H9 (cell line): ENCODE results near the gene PPP1R27. TPM values are rescaled to one million over a fixed set of nuclear protein-coding genes. Genes with fewer than 3 reads are reported as not detected.

Experiments used
- DNase-seq: peaks from one replicate; pipeline ENCODE4 v3.0.0-alpha.2; 2017
- H2AFZ ChIP-seq: one replicate; pipeline ENCODE4 v1.6.1; 2013; ENCODE audit warnings: mild to moderate bottlenecking, low read length, control low read depth, moderate library complexity
- H2AK5ac ChIP-seq: 2 replicates; pipeline ENCODE4 v1.6.1; 2013; ENCODE audit warnings: low read length, control low read depth, mixed read lengths; ENCODE audit not compliant: insufficient read length
- H2BK120ac ChIP-seq: one replicate; pipeline ENCODE4 v1.6.1; 2013; ENCODE audit warnings: low read depth, mild to moderate bottlenecking, low read length, control low read depth, inconsistent platforms; ENCODE audit not compliant: poor library complexity, severe bottlenecking
- H2BK12ac ChIP-seq: 2 replicates; pipeline ENCODE4 v1.6.1; 2013; ENCODE audit warnings: low read length, control low read depth, mixed read lengths, low read depth; ENCODE audit not compliant: insufficient read length
- H2BK15ac ChIP-seq: 2 replicates; pipeline ENCODE4 v1.6.1; 2013; ENCODE audit warnings: low read depth, low read length, control low read depth
- H2BK20ac ChIP-seq: one replicate; pipeline ENCODE4 v1.6.1; 2013; ENCODE audit warnings: low read depth, mild to moderate bottlenecking, low read length, control low read depth, inconsistent platforms; ENCODE audit not compliant: poor library complexity, severe bottlenecking
- H2BK5ac ChIP-seq: 2 replicates; pipeline ENCODE4 v1.6.1; 2013; ENCODE audit warnings: low read length, control low read depth, mixed read lengths; ENCODE audit not compliant: insufficient read length
- H3K14ac ChIP-seq: 2 replicates; pipeline ENCODE4 v1.6.1; 2013; ENCODE audit warnings: low read length, control low read depth; ENCODE audit not compliant: insufficient read depth
- H3K18ac ChIP-seq: 2 replicates; pipeline ENCODE4 v1.6.1; 2013; ENCODE audit warnings: low read depth, mild to moderate bottlenecking, mixed read lengths, low read length, control low read depth; ENCODE audit not compliant: insufficient read length
- H3K23ac ChIP-seq: 2 replicates; pipeline ENCODE4 v1.6.1; 2013; ENCODE audit warnings: low read length, control low read depth, mixed read lengths, low read depth; ENCODE audit not compliant: insufficient read length
- H3K23me2 ChIP-seq: 2 replicates; pipeline ENCODE4 v1.6.1; 2013; ENCODE audit warnings: low read depth, mild to moderate bottlenecking, mixed read lengths, low read length, control low read depth; ENCODE audit not compliant: insufficient read length, poor library complexity, severe bottlenecking
- H3K27ac ChIP-seq: 2 replicates; pipeline ENCODE4 v1.5.1; 2013; ENCODE audit warnings: low read length, control low read depth, mixed read lengths, low read depth; ENCODE audit not compliant: insufficient read length
- H3K27me3 ChIP-seq: 2 replicates; pipeline ENCODE4 v1.6.1; 2013; ENCODE audit warnings: low read length, control low read depth, inconsistent platforms; ENCODE audit not compliant: insufficient read depth
- H3K4ac ChIP-seq: 2 replicates; pipeline ENCODE4 v1.6.1; 2013; ENCODE audit warnings: low read depth, mild to moderate bottlenecking, control low read depth, inconsistent platforms, low read length, moderate library complexity
- H3K4me1 ChIP-seq: 2 replicates; pipeline ENCODE4 v1.6.1; 2013; ENCODE audit warnings: low read length, control low read depth, inconsistent platforms; ENCODE audit not compliant: insufficient read depth
- H3K4me2 ChIP-seq: 2 replicates; pipeline ENCODE4 v1.6.1; 2013; ENCODE audit warnings: low read length, control low read depth, mixed read lengths; ENCODE audit not compliant: insufficient read length, insufficient read depth
- H3K56ac ChIP-seq: 2 replicates; pipeline ENCODE4 v1.6.1; 2013; ENCODE audit warnings: low read depth, mild to moderate bottlenecking, mixed read lengths, low read length, control low read depth; ENCODE audit not compliant: insufficient read length
- H3K79me1 ChIP-seq: 2 replicates; pipeline ENCODE4 v1.6.1; 2013; ENCODE audit warnings: low read depth, mild to moderate bottlenecking, moderate library complexity, low read length, control low read depth, inconsistent platforms; ENCODE audit not compliant: insufficient read depth, poor library complexity, severe bottlenecking
- H3K79me2 ChIP-seq: 2 replicates; pipeline ENCODE4 v1.6.1; 2013; ENCODE audit warnings: low read length, control low read depth, inconsistent platforms; ENCODE audit not compliant: insufficient read depth
- H3K9ac ChIP-seq: 2 replicates; pipeline ENCODE4 v1.6.1; 2013; ENCODE audit warnings: low read length, control low read depth, mixed read lengths; ENCODE audit not compliant: insufficient read length; ENCODE audit errors: extremely low read depth
- H3K9me3 ChIP-seq: one replicate; pipeline ENCODE4 v1.6.1; 2013; ENCODE audit warnings: low read depth, low read length, inconsistent platforms; ENCODE audit not compliant: control insufficient read depth
- H3T11ph ChIP-seq: one replicate; pipeline ENCODE4 v1.6.1; 2013; ENCODE audit warnings: mild to moderate bottlenecking, low read length, control low read depth, inconsistent platforms
- H4K20me1 ChIP-seq: one replicate; pipeline ENCODE4 v1.6.1; 2013; ENCODE audit not compliant: control insufficient read depth, insufficient read length, insufficient read depth
- H4K5ac ChIP-seq: 2 replicates; pipeline ENCODE4 v1.6.1; 2013; ENCODE audit warnings: low read depth, mild to moderate bottlenecking, mixed read lengths, low read length, control low read depth; ENCODE audit not compliant: insufficient read length
- H4K8ac ChIP-seq: replicated peaks from 2 replicates; pipeline ENCODE4 v1.6.1; 2013; ENCODE audit warnings: low read length, control low read depth, mixed read lengths, low read depth; ENCODE audit not compliant: insufficient read length
- H4K91ac ChIP-seq: 2 replicates; pipeline ENCODE4 v1.6.1; 2013; ENCODE audit warnings: low read depth, mild to moderate bottlenecking, moderate library complexity, mixed read lengths, low read length, control low read depth; ENCODE audit not compliant: insufficient read length
- H3K27ac Mint-ChIP-seq, 3 experiments: 2 replicates in 2 of 3; 3 replicates in 1 of 3; pipeline ENCODE4 v1.8.0; 2020 to 2021; ENCODE audit warnings: mixed read lengths in 3 of 3, mild to moderate bottlenecking in 1 of 3, moderate library complexity in 1 of 3
- H3K27me3 Mint-ChIP-seq: 2 replicates; pipeline ENCODE4 v1.8.0; 2021; ENCODE audit warnings: low read depth, mild to moderate bottlenecking, moderate library complexity, mixed read lengths
- H3K36me3 Mint-ChIP-seq, 3 experiments: 2 replicates in 2 of 3; 3 replicates in 1 of 3; pipeline ENCODE4 v1.8.0; 2020 to 2021; ENCODE audit warnings: low read depth in 3 of 3, mixed read lengths in 3 of 3; ENCODE audit not compliant: insufficient read depth in 1 of 3
- H3K4me1 Mint-ChIP-seq, 2 experiments: 2 replicates each; pipeline ENCODE4 v1.8.0; 2020; ENCODE audit warnings: mixed read lengths in 2 of 2
- H3K4me3 Mint-ChIP-seq, 2 experiments: 2 replicates in 1 of 2; 3 replicates in 1 of 2; pipeline ENCODE4 v1.8.0; 2020 to 2021; ENCODE audit warnings: mild to moderate bottlenecking in 2 of 2, mixed read lengths in 2 of 2, moderate library complexity in 1 of 2
- H3K9me3 Mint-ChIP-seq, 2 experiments: 2 replicates in 1 of 2; 3 replicates in 1 of 2; pipeline ENCODE4 v1.8.0; 2020; ENCODE audit warnings: mild to moderate bottlenecking in 2 of 2, mixed read lengths in 2 of 2, moderate library complexity in 1 of 2
- CTCF ChIP-seq: fragments of 200-600 bp; sonication (generic); conservative IDR thresholded peaks from 3 replicates; pipeline ENCODE4 v1.8.0; 2021; ENCODE audit warnings: antibody characterized with exemption, mild to moderate bottlenecking
- WGBS: extraction: QIAGEN DNeasy Blood & Tissue Kit; methylation state at CpG from one replicate; pipeline ENCODE4 v1.1.7; 2013; ENCODE audit warnings: missing lambda C conversion rate, low lambda C conversion rate, mixed read lengths; ENCODE audit not compliant: insufficient read length; ENCODE audit errors: extremely low coverage; 5-methylcytosine and 5-hydroxymethylcytosine counted together
- total RNA-seq: library from RNA; stranded (reverse); gene quantifications from 2 replicates; pipeline ENCODE4 v1.2.1, GENCODE V29; 2021

PPP1R27 gene
- total RNA-seq, 1 experiment from 2014 or later = 0.22 TPM

GRCh38 chr17:81829858-81830257 lies 5.0 kb downstream of the PPP1R27 start:
- H3K23ac ChIP-seq = no peak overlapping the region
- H3K4ac ChIP-seq = no peak overlapping the region
- no peak overlapping the region for H2AK5ac ChIP-seq
- no peak overlapping the region for H3K18ac ChIP-seq
- no peaks in the 10 kb centered on the region for H3K27me3 ChIP-seq
- H3K79me2 ChIP-seq = peaks cover 6% of the 10 kb centered on the region; the same call in 1 of the 2 replicates
- H4K8ac ChIP-seq = no peak overlapping the region
- H2BK20ac ChIP-seq = no peak overlapping the region
- Mint-ChIP-seq H3K4me1 (peaks cover 22 to 23% of the 10 kb centered on the region in 2 experiments), H3K9me3 (no peaks in the 10 kb centered on the region), H3K36me3 (no peaks in the 10 kb centered on the region; a peak in 3 of 7 replicates), H3K4me3 (no peak overlapping the region), H3K27me3 (no peaks in the 10 kb centered on the region; the same call in 1 of the 2 replicates), H3K27ac (peak overlapping the region in 2 of 3 experiments; percentile 42 to 77; a peak in 2 of 7 replicates)
- no peak overlapping the region for H3K14ac ChIP-seq
- TF ChIP-seq CTCF = no peak
- no peaks in the 10 kb centered on the region for H3K9me3 ChIP-seq
- no peak overlapping the region for H4K91ac ChIP-seq
- DNase-seq = no peak
- H2AFZ ChIP-seq = no peak overlapping the region
- peaks cover 3% of the 10 kb centered on the region; the same call in 1 of the 2 replicates for H3K4me1 ChIP-seq
- H2BK12ac ChIP-seq = no peak overlapping the region
- H4K5ac ChIP-seq = no peak overlapping the region
- H2BK120ac ChIP-seq = no peak overlapping the region
- H3K23me2 ChIP-seq = peaks cover 17% of the 10 kb centered on the region
- no peak overlapping the region for H2BK15ac ChIP-seq
- WGBS = no CpG with 5 or more reads among the region's 6 CpGs
- H3K9ac ChIP-seq = no peak overlapping the region
- no peak overlapping the region for H3T11ph ChIP-seq
- no peaks in the 10 kb centered on the region for H4K20me1 ChIP-seq
- no peak overlapping the region for H3K56ac ChIP-seq
- H2BK5ac ChIP-seq = no peak overlapping the region
- H3K4me2 ChIP-seq = no peak overlapping the region
- H3K27ac ChIP-seq = no peak overlapping the region
- H3K79me1 ChIP-seq = peaks cover 10% of the 10 kb centered on the region
